Sigmoid colon (tissue), 7 donors: Measurements from ENCODE around the gene ITPR2. TPM values are rescaled to one million over a fixed set of nuclear protein-coding genes. Genes with fewer than 3 reads are reported as not detected.

Experiments
- DNase-seq: peaks from one replicate; pipeline ENCODE4 v3.0.0-alpha.2; 2019
- H3K27ac ChIP-seq, 4 donors: fragments of 200-600 bp; sonication (generic); one replicate each; pipeline ENCODE4 v1.5.1; 2016 to 2019; ENCODE audit warnings: mild to moderate bottlenecking in 1 of 4
- H3K27me3 ChIP-seq, 3 donors: fragments of 200-600 bp; sonication (generic); one replicate each; pipeline ENCODE4 v1.5.1; 2019; ENCODE audit warnings: mild to moderate bottlenecking in 1 of 3
- H3K36me3 ChIP-seq, 4 donors: fragments of 200-600 bp; sonication (generic); one replicate each; pipeline ENCODE4 v1.5.1; 2016 to 2019
- H3K4me1 ChIP-seq, 4 donors: fragments of 200-600 bp; sonication (generic); one replicate each; pipeline ENCODE4 v1.5.1; 2017 to 2019
- H3K4me3 ChIP-seq, 4 donors: fragments of 200-600 bp; sonication (generic); one replicate each; pipeline ENCODE4 v1.5.1; 2017 to 2019; ENCODE audit warnings: mild to moderate bottlenecking in 2 of 4, moderate library complexity in 1 of 4
- H3K9me3 ChIP-seq, 4 donors: fragments of 200-600 bp in 3 of 4; sonication (generic) in 3 of 4; one replicate each; pipeline versions ENCODE4 v1.5.1 to v1.6.1; 2013 to 2019
- CTCF ChIP-seq, 4 experiments: fragments of 450-650 bp in 3 of 4; fragments of 200-600 bp in 1 of 4; IDR thresholded peaks; one replicate each; pipeline ENCODE4 v1.5.1; 2016 to 2019; ENCODE audit warnings: antibody characterized with exemption in 4 of 4, mild to moderate bottlenecking in 3 of 4, moderate library complexity in 2 of 4
- EP300 ChIP-seq, 4 donors: sonication (generic); formaldehyde crosslinking; IDR thresholded peaks; one replicate each; pipeline ENCODE4 v1.6.1; 2017; ENCODE audit warnings: antibody characterized with exemption in 4 of 4
- POLR2A ChIP-seq, 2 donors: fragments of 450-650 bp; IDR thresholded peaks; one replicate each; pipeline ENCODE4 v1.6.1; 2016; ENCODE audit warnings: antibody characterized with exemption in 2 of 2, mild to moderate bottlenecking in 2 of 2, moderate library complexity in 2 of 2
- POLR2AphosphoS5 ChIP-seq, 4 donors: sonication (generic); formaldehyde crosslinking; IDR thresholded peaks; one replicate each; pipeline ENCODE4 v1.6.1; 2017; ENCODE audit warnings: antibody characterized with exemption in 4 of 4
- WGBS, 2 donors: extraction: QIAGEN DNeasy Blood & Tissue Kit; methylation state at CpG; one replicate each; pipeline ENCODE4 v1.1.7; 2013; 5-methylcytosine and 5-hydroxymethylcytosine counted together
- intact Hi-C: fragments of 100-400 bp; cut with DNase I; formaldehyde crosslinking; loops from one replicate; pipeline ENCODE4 v1.15.1; 2023
- polyA plus RNA-seq, 3 donors: library from polyadenylated mRNA; stranded (reverse); fragments of 200-250 nt; gene quantifications; one replicate each; pipeline ENCODE4 v1.2.3, GENCODE V29; 2013
- total RNA-seq, 4 donors: library from RNA; depleted of rRNA; stranded (reverse); fragments of >200 nt; gene quantifications; one replicate each; pipeline ENCODE4 v1.1.0, GENCODE V29; 2016
- donor health status: healthy with polysubstance abuse.
- donor health status: Bipolar disorder and iron deficiency.
- donor health status: healthy.

The ITPR2 gene
- total and polyA plus RNA-seq, 7 donors = 1.4 to 78.1 (median 58.9) TPM

- intact Hi-C loops = no loop called here
- no peak for DNase-seq
- 35 to 87% methylated on average over 1 of the region's 1 CpG for WGBS, 2 donors
- Histone ChIP-seq H3K36me3 (peaks cover 0 to 29% (median 7%) of the 10 kb centered on the region in 4 donors), H3K4me3 (no peak overlapping the region), H3K4me1 (no peaks in the 10 kb centered on the region), H3K27me3 (no peaks in the 10 kb centered on the region), H3K9me3 (no peaks in the 10 kb centered on the region), H3K27ac (no peak overlapping the region)
- TF ChIP-seq POLR2A (IDR thresholded peaks at IDR 0.05) (no peak), EP300 (IDR thresholded peaks at IDR 0.05) (no peak), CTCF (IDR thresholded peaks at IDR 0.05) (no peak), POLR2AphosphoS5 (IDR thresholded peaks at IDR 0.05) (no peak)
These were observed 422.3 kb downstream of the ITPR2 start for GRCh38 chr12:26410689-26411088.

GRCh38 chr12:26406813-26407212 lies 426.2 kb downstream of the ITPR2 start:
- TF ChIP-seq POLR2A (IDR thresholded peaks at IDR 0.05) (no peak), POLR2AphosphoS5 (IDR thresholded peaks at IDR 0.05) (no peak), CTCF (IDR thresholded peaks at IDR 0.05) (no peak), EP300 (IDR thresholded peaks at IDR 0.05) (no peak)
- H3K36me3 ChIP-seq = peaks cover 0 to 39% (median 5%) of the 10 kb centered on the region in 4 donors
- H3K27ac ChIP-seq = no peak overlapping the region
- H3K4me3 ChIP-seq = no peak overlapping the region
- WGBS, 2 donors = 92 to 96% methylated on average over 2 of the region's 2 CpGs
- H3K4me1 ChIP-seq = no peaks in the 10 kb centered on the region
- H3K27me3 ChIP-seq = no peaks in the 10 kb centered on the region
- no peaks in the 10 kb centered on the region for H3K9me3 ChIP-seq
- no peak for DNase-seq
- intact Hi-C loops = no loop called here

- DNase-seq = no peak
These were observed 426.6 kb downstream of the ITPR2 start for GRCh38 chr12:26406391-26406790.

GRCh38 chr12:26403601-26404000 lies 429.4 kb downstream of the ITPR2 start:
- Histone ChIP-seq H3K9me3 (no peaks in the 10 kb centered on the region), H3K4me1 (no peaks in the 10 kb centered on the region), H3K4me3 (no peak overlapping the region), H3K27ac (no peak overlapping the region), H3K27me3 (no peaks in the 10 kb centered on the region), H3K36me3 (peaks cover 0 to 29% (median 0%) of the 10 kb centered on the region in 4 donors)
- 95% methylated on average over 5 of the region's 5 CpGs for WGBS, 2 donors
- TF ChIP-seq POLR2A (IDR thresholded peaks at IDR 0.05) (no peak), EP300 (IDR thresholded peaks at IDR 0.05) (no peak), POLR2AphosphoS5 (IDR thresholded peaks at IDR 0.05) (no peak)
- intact Hi-C loops = no loop called here
- DNase-seq = no peak

More at GRCh38 chr12:26406391-26406790, 426.6 kb downstream of the ITPR2 start:
- Histone ChIP-seq H3K4me1 (no peaks in the 10 kb centered on the region), H3K27me3 (no peaks in the 10 kb centered on the region), H3K4me3 (no peak overlapping the region), H3K36me3 (peaks cover 0 to 39% (median 5%) of the 10 kb centered on the region in 4 donors), H3K27ac (no peak overlapping the region), H3K9me3 (no peaks in the 10 kb centered on the region)
- intact Hi-C loops = no loop called here
- TF ChIP-seq POLR2A (IDR thresholded peaks at IDR 0.05) (no peak), CTCF (IDR thresholded peaks at IDR 0.05) (no peak), EP300 (IDR thresholded peaks at IDR 0.05) (no peak), POLR2AphosphoS5 (IDR thresholded peaks at IDR 0.05) (no peak)
- WGBS, 2 donors = 86 to 91% methylated on average over 3 of the region's 3 CpGs

- no peaks in the 10 kb centered on the region for H3K27me3 ChIP-seq
- peaks cover 0 to 31% (median 0%) of the 10 kb centered on the region in 4 donors for H3K36me3 ChIP-seq
- no peak for DNase-seq
- H3K4me3 ChIP-seq = no peak overlapping the region
- intact Hi-C loops = no loop called here
- no peak for TF ChIP-seq POLR2A (IDR thresholded peaks at IDR 0.05)
- TF ChIP-seq EP300 (IDR thresholded peaks at IDR 0.05) = no peak
- TF ChIP-seq POLR2AphosphoS5 (IDR thresholded peaks at IDR 0.05) = no peak
- peak in 1 of 4 experiments; percentile 6 for TF ChIP-seq CTCF (IDR thresholded peaks at IDR 0.05)
- H3K4me1 ChIP-seq = no peaks in the 10 kb centered on the region
- WGBS, 2 donors = 42 to 80% methylated on average over 4 of the region's 4 CpGs
- H3K9me3 ChIP-seq = no peaks in the 10 kb centered on the region
- no peak overlapping the region for H3K27ac ChIP-seq
These were observed 430.3 kb downstream of the ITPR2 start for GRCh38 chr12:26402648-26403047.
